ENCODE measurements around the gene TEP1. TPM values are rescaled to one million over a fixed set of nuclear protein-coding genes. Genes with fewer than 3 reads are reported as not detected.
A peak's percentile ranks its signal among the peaks of the same experiment; 100 is the strongest.

TEP1 gene
- total and polyA plus RNA-seq, 2 of the 13 experiments (the other 11 are each of a cell fraction or from before 2014, with no cell fraction given), result 11.0 to 12.8 TPM

GRCh38 chr14:20412411-20412810 lies 890 bp downstream of the TEP1 start:
- 7% methylated on average over 7 of the region's 7 CpGs for WGBS (ENCODE audit: low lambda C conversion rate)
- H2AFZ ChIP-seq (ENCODE audit: low read length), result no peak overlapping the region
- POLR2A ChIA-PET, result interaction anchor here (0.6 to 4.3 kb wide), 13 partner anchors 9 to 276 kb away, joined by 3 to 54 read pairs (median 8); partner anchors contain the start of genes ANG, APEX1, OSGEP and PARP2
- H3K4me3 ChIP-seq (replicated peaks in 1 of 3; ENCODE audit: insufficient read depth in 1 of 3, low read depth in 2 of 3, low read length in 3 of 3), result peak overlapping the region; percentile 81 to 93 (median 92)
- DNase-seq (ENCODE audit: low spot score) (no peak), ATAC-seq (peak; percentile 10), FAIRE-seq (no peak)
- in situ Hi-C loops (cut with HindIII; ENCODE audit: extremely low pct_ligation_motif_present, low pct_unique_long_range_greater_than_20kb), result no loop called here
- H3K4me1 ChIP-seq (ENCODE audit: insufficient read depth, low read length), result peaks cover 38% of the 10 kb centered on the region
- BruUV-seq (replicated peaks), result no TSS peak
- no peaks in the 10 kb centered on the region for H4K20me1 ChIP-seq (ENCODE audit: insufficient read depth, low read length)
- H3K27me3 ChIP-seq (ENCODE audit: control insufficient read depth in 1 of 2, insufficient read depth in 2 of 2, low read length in 2 of 2), result no peaks in the 10 kb centered on the region; a peak in 2 of 5 replicates
- H3K9me3 ChIP-seq (ENCODE audit: low read length), result no peaks in the 10 kb centered on the region
- CTCF ChIA-PET (ENCODE audit: low intra/inter-chr PET ratio, low total read pairs), result no interaction called here
- H3K79me2 ChIP-seq (ENCODE audit: insufficient read depth, low read length), result no peaks in the 10 kb centered on the region
- intact Hi-C loops (cut with micrococcal nuclease; ENCODE audit: unreplicated experiment), result loop anchor here (5.0 kb wide), 2 partner anchors 35 to 85 kb away; no protein-coding TSS in a partner anchor
- peak overlapping the region; percentile 78 for H3K4me2 ChIP-seq (ENCODE audit: low read depth, low read length)
- peak overlapping the region; percentile 75; the same call in 1 of the 2 replicates for H3K9ac ChIP-seq (ENCODE audit: insufficient read depth, low read depth, low read length)
- H3K36me3 ChIP-seq (replicated peaks in 1 of 2; ENCODE audit: control insufficient read depth in 1 of 2, insufficient read depth in 2 of 2, low read length in 2 of 2), result peaks cover 3 to 6% of the 10 kb centered on the region in 2 experiments
- no peak overlapping the region for H3K27ac ChIP-seq (ENCODE audit: extremely low read length, insufficient read depth, low read length)
- TF ChIP-seq TGIF2 (CRISPR knock-in tag; IDR thresholded peaks at IDR 0.05) (0 out of 2 replicates have a peak, but pooled peaks have one; percentile 12), ZNF275 (CRISPR knock-in tag; IDR thresholded peaks at IDR 0.05; ENCODE audit: borderline replicate concordance) (no peak), RXRB (CRISPR knock-in tag; IDR thresholded peaks at IDR 0.05; ENCODE audit: borderline replicate concordance) (0 out of 2 replicates have a peak, but pooled peaks have one; percentile 11), ZNF652 (CRISPR knock-in tag; IDR thresholded peaks at IDR 0.05; ENCODE audit: borderline replicate concordance, low read depth) (peak; percentile 71), ARNT2 (CRISPR knock-in tag; IDR thresholded peaks at IDR 0.05; ENCODE audit: low read depth) (no peak), ZNF468 (CRISPR knock-in tag; IDR thresholded peaks at IDR 0.05) (no peak), ZNF567 (CRISPR knock-in tag; IDR thresholded peaks at IDR 0.05; ENCODE audit: borderline replicate concordance) (0 out of 2 replicates have a peak, but pooled peaks have one; percentile 29)
- TF ChIP-seq, protein P1, sequence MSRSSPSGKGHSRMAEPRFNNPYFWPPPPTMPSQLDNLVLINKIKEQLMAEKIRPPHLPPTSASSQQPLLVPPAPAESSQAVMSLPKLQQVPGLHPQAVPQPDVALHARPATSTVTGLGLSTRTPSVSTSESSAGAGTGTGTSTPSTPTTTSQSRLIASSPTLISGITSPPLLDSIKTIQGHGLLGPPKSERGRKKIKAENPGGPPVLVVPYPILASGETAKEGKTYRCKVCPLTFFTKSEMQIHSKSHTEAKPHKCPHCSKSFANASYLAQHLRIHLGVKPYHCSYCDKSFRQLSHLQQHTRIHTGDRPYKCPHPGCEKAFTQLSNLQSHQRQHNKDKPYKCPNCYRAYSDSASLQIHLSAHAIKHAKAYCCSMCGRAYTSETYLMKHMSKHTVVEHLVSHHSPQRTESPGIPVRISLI (CRISPR knock-in tag; IDR thresholded peaks at IDR 0.05; ENCODE audit: borderline replicate concordance), result peak; percentile 61; the same call in 1 of the 2 replicates
